Vagina (tissue), 2 donors: ENCODE results near the gene BICD1. TPM values are rescaled to one million over a fixed set of nuclear protein-coding genes. Genes with fewer than 3 reads are reported as not detected.

Experiments
- DNase-seq, 2 donors: peaks; one replicate each; pipeline ENCODE4 v3.0.0-alpha.2; 2017; ENCODE audit errors: extremely low spot score in 2 of 2
- H3K27ac ChIP-seq: fragments of 200-600 bp; sonication (generic); one replicate; pipeline ENCODE4 v1.5.1; 2019
- H3K27me3 ChIP-seq: fragments of 200-600 bp; sonication (generic); one replicate; pipeline ENCODE4 v1.5.1; 2019
- H3K36me3 ChIP-seq, 2 donors: fragments of 200-600 bp; sonication (generic); one replicate each; pipeline ENCODE4 v1.5.1; 2017 to 2019
- H3K4me1 ChIP-seq: fragments of 200-600 bp; sonication (generic); one replicate; pipeline ENCODE4 v1.5.1; 2019
- H3K4me3 ChIP-seq, 2 donors: fragments of 200-600 bp; sonication (generic); 1 replicate in 1 of 2; 2 replicates in 1 of 2; pipeline ENCODE4 v1.5.1; 2016 to 2019
- H3K9me3 ChIP-seq: fragments of 200-600 bp; sonication (generic); one replicate; pipeline ENCODE4 v1.5.1; 2019
- CTCF ChIP-seq, 3 experiments: fragments of 450-650 bp in 2 of 3; fragments of 200-600 bp in 1 of 3; sonication (generic) in 1 of 3; IDR thresholded peaks; one replicate each; pipeline ENCODE4 v1.5.1; 2017 to 2019; ENCODE audit warnings: antibody characterized with exemption in 3 of 3, mild to moderate bottlenecking in 2 of 3, moderate library complexity in 2 of 3
- POLR2A ChIP-seq, 2 donors: fragments of 450-650 bp; IDR thresholded peaks; one replicate each; pipeline ENCODE4 v1.6.1; 2017; ENCODE audit warnings: antibody characterized with exemption in 2 of 2, mild to moderate bottlenecking in 2 of 2, moderate library complexity in 2 of 2
- POLR2AphosphoS5 ChIP-seq, 2 donors: sonication (generic); formaldehyde crosslinking; IDR thresholded peaks; one replicate each; pipeline ENCODE4 v1.9.0; 2017; ENCODE audit warnings: antibody characterized with exemption in 2 of 2, mild to moderate bottlenecking in 2 of 2, low read depth in 1 of 2; ENCODE audit not compliant: insufficient read depth in 1 of 2
- intact Hi-C: fragments of 100-400 bp; cut with DNase I; formaldehyde crosslinking; loops from one replicate; pipeline ENCODE4 v1.15.1; 2023
- total RNA-seq: library from RNA; depleted of rRNA; stranded (reverse); fragments of >200 nt; gene quantifications from one replicate; pipeline ENCODE4 v1.2.3, GENCODE V29; 2016

BICD1 gene
- total RNA-seq, 1 donor from 2014 or later, result 19.6 TPM

GRCh38 chr12:32191445-32191844 is 84.8 kb downstream of the BICD1 start:
- TF ChIP-seq POLR2A (IDR thresholded peaks at IDR 0.05) (no peak), POLR2AphosphoS5 (IDR thresholded peaks at IDR 0.05; ENCODE audit: insufficient read depth in 1 of 2, low read depth in 1 of 2) (no peak), CTCF (IDR thresholded peaks at IDR 0.05) (no peak)
- no peak overlapping the region for H3K4me3 ChIP-seq
- no peaks in the 10 kb centered on the region for H3K9me3 ChIP-seq
- no peak for DNase-seq
- intact Hi-C loops, result no loop called here
- H3K27ac ChIP-seq, result no peak overlapping the region
- H3K4me1 ChIP-seq, result no peaks in the 10 kb centered on the region
- H3K27me3 ChIP-seq, result no peaks in the 10 kb centered on the region
- H3K36me3 ChIP-seq, result no peaks in the 10 kb centered on the region

GRCh38 chr12:32196250-32197198 is 89.9 kb downstream of the BICD1 start:
- Histone ChIP-seq H3K27me3 (no peaks in the 10 kb centered on the region), H3K4me3 (no peak overlapping the region), H3K36me3 (no peaks in the 10 kb centered on the region), H3K9me3 (no peaks in the 10 kb centered on the region), H3K27ac (no peak overlapping the region), H3K4me1 (no peaks in the 10 kb centered on the region)
- intact Hi-C loops, result no loop called here
- TF ChIP-seq POLR2A (IDR thresholded peaks at IDR 0.05), result no peak
- no peak for TF ChIP-seq POLR2AphosphoS5 (IDR thresholded peaks at IDR 0.05; ENCODE audit: insufficient read depth in 1 of 2, low read depth in 1 of 2)
- TF ChIP-seq CTCF (IDR thresholded peaks at IDR 0.05), result no peak
- DNase-seq, result no peak

GRCh38 chr12:32197421-32197820 is 90.8 kb downstream of the BICD1 start:
- TF ChIP-seq POLR2A (IDR thresholded peaks at IDR 0.05) (no peak), CTCF (IDR thresholded peaks at IDR 0.05) (no peak), POLR2AphosphoS5 (IDR thresholded peaks at IDR 0.05; ENCODE audit: insufficient read depth in 1 of 2, low read depth in 1 of 2) (no peak)
- Histone ChIP-seq H3K27ac (no peak overlapping the region), H3K9me3 (no peaks in the 10 kb centered on the region), H3K4me3 (no peak overlapping the region), H3K27me3 (no peaks in the 10 kb centered on the region), H3K36me3 (no peaks in the 10 kb centered on the region), H3K4me1 (no peaks in the 10 kb centered on the region)
- no peak for DNase-seq
- intact Hi-C loops, result no loop called here

- TF ChIP-seq POLR2AphosphoS5 (IDR thresholded peaks at IDR 0.05; ENCODE audit: insufficient read depth in 1 of 2, low read depth in 1 of 2) (no peak), CTCF (IDR thresholded peaks at IDR 0.05) (no peak), POLR2A (IDR thresholded peaks at IDR 0.05) (no peak)
- Histone ChIP-seq H3K36me3 (no peaks in the 10 kb centered on the region), H3K9me3 (no peaks in the 10 kb centered on the region), H3K27me3 (no peaks in the 10 kb centered on the region), H3K4me3 (no peak overlapping the region), H3K4me1 (no peaks in the 10 kb centered on the region), H3K27ac (no peak overlapping the region)
- DNase-seq, result no peak
- intact Hi-C loops, result no loop called here
Measured at GRCh38 chr12:32198555-32198954, 91.9 kb downstream of the BICD1 start.

- Histone ChIP-seq H3K27me3 (no peaks in the 10 kb centered on the region), H3K36me3 (no peaks in the 10 kb centered on the region), H3K27ac (no peak overlapping the region), H3K4me1 (no peaks in the 10 kb centered on the region), H3K9me3 (no peaks in the 10 kb centered on the region), H3K4me3 (no peak overlapping the region)
- no peak for DNase-seq
- TF ChIP-seq CTCF (IDR thresholded peaks at IDR 0.05) (no peak), POLR2AphosphoS5 (IDR thresholded peaks at IDR 0.05; ENCODE audit: insufficient read depth in 1 of 2, low read depth in 1 of 2) (no peak), POLR2A (IDR thresholded peaks at IDR 0.05) (no peak)
- intact Hi-C loops, result no loop called here
Measured at GRCh38 chr12:32201096-32201495, 94.4 kb downstream of the BICD1 start.
